ENCODE measurements around the gene RPS4Y2. TPM values are rescaled to one million over a fixed set of nuclear protein-coding genes. Genes with fewer than 3 reads are reported as not detected.

The RPS4Y2 gene
- total RNA-seq (2014; rRNA removed; shearing (Covaris generic)), result not detected in 2 replicates

- no peak for DNase-seq (ENCODE audit: low spot score)
Observed at GRCh38 chrY:20755808-20756207, at the start of gene RPS4Y2. TSS of gene RPS4Y2 (plus strand) at chrY:20756108. CDS start at chrY:20756164, 56 bp downstream.

DNA sequence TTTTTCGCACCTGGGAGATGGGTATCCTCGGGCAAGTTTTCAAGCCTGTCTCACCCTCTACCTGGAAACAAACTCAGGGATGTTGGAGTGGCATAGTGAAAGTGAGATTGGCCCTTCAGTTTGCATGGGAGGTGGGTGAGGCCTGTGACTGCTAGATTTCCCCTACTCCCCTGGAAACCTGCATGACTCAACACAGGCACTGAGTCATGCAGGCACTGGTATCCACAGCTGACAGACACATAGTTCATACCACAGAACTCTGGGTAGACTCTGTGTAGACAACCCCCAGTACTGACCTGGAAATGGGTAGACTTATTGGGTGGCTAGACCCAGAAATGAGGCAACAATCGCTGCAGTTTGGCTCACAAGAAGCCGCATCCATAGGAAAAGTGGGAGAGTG lies 41.5 kb upstream of the RPS4Y2 start:
- no peak for DNase-seq (ENCODE audit: low spot score)

GRCh38 chrY:20726184-20726907 lies 29.6 kb upstream of the RPS4Y2 start:
- no peak for DNase-seq (ENCODE audit: low spot score)

- no peak for DNase-seq (ENCODE audit: low spot score)
Observed at GRCh38 chrY:20735200-20735599, 20.7 kb upstream of the RPS4Y2 start.

GRCh38 chrY:20739806-20740205 lies 16.1 kb upstream of the RPS4Y2 start:
- no peak for DNase-seq (ENCODE audit: low spot score)

GRCh38 chrY:20740609-20741008 lies 15.3 kb upstream of the RPS4Y2 start:
- DNase-seq (ENCODE audit: low spot score), result no peak

- no peak for DNase-seq (ENCODE audit: low spot score)
Observed at GRCh38 chrY:20745060-20745459, 10.8 kb upstream of the RPS4Y2 start.

DNA sequence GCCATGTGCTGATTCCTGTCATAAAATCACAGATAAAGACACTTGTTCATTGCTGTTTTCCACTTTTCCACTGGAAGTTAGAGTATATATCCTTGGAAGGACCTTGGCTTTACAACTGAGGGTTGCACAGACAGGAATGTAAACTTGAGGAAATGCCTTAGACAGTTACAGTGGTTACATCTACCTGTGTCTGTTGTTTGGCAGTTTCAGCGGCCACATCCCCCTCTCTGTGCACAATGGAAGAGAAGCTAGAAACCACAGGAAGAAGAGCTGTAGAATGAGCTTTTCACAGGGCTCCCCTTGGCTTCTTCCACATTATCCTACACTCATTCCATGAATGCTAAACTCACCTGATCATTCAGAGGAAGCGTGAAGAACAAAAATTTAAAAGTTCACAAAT lies 9.0 kb upstream of the RPS4Y2 start:
- no peak for DNase-seq (ENCODE audit: low spot score)

- DNase-seq (ENCODE audit: low spot score), result no peak
Observed at GRCh38 chrY:20763869-20764268, 8.0 kb downstream of the RPS4Y2 start.

DNA sequence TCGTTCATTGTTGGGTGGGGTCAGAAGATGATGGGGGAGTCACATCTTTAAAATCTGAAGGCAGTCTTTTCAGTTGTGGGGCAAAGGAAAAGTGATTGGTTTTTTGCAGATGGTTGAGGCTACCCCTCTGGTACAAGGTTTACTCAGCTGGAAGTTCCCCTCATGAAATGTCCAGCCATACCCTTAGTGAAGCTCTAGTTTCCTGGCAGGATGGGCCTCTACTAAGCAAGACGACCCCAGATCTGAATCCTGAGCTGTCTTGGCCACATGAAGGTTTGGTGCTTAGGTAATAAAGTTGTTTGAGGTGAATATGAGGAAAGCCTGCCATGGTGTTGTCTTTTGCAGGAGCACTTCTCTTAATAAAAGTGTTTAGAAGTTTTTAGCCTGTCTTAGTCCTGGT lies 9.2 kb downstream of the RPS4Y2 start:
- DNase-seq (ENCODE audit: low spot score), result no peak

- DNase-seq (ENCODE audit: low spot score), result no peak
Observed at GRCh38 chrY:20770755-20771154, 14.8 kb downstream of the RPS4Y2 start.

GRCh38 chrY:20776104-20776503 lies 20.2 kb downstream of the RPS4Y2 start:
- DNase-seq (ENCODE audit: low spot score), result no peak

DNA sequence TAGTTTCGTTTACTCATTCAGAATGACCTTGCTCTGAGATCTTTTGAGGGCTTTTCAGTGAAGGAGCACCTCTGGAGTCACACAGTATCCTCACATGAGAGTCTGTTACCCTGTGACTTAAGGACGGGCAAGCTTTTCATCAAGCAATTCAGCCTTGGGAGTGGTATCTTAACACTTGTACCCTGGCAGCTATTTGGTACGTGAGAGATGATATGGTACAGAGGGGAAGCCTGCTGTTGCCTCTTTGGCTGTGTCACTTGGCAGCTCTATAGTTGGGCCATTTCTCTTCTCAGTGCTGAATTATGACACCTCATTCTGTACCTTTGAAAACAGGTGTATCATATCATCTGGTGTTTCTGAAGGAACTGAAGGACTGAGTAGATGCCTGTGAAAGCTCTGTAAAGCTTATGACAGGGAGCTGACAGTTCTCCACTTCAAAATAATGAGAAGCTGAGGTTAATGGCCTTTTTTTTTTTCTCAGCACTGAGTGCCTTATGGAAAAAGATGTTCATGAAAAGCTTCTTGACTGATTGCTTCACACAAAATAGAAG lies 24.3 kb downstream of the RPS4Y2 start:
- DNase-seq (ENCODE audit: low spot score), result no peak

- no peak for DNase-seq (ENCODE audit: low spot score)
Observed at GRCh38 chrY:20780776-20781175, 24.9 kb downstream of the RPS4Y2 start.

DNA sequence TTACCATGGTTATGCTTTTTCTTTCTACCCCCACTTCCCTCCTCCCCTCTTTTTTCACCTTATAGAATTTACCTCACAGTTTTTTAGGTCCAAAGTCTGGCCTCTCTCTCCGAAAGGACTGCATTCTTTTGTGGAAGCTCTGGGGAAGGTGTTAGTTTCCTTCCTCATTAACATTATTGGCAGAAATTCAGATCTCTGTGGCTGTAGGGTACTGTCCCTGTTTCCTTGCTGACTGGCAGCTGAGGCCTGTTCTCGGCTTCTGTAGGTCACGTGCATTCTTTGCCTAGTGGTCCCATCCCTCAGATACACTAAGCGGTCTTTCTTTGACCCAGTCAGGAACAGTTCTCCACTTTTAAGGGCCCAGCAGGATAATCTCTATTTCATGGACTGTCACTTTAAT lies 25.5 kb downstream of the RPS4Y2 start:
- no peak for DNase-seq (ENCODE audit: low spot score)

- DNase-seq (ENCODE audit: low spot score), result no peak
Observed at GRCh38 chrY:20784965-20785364, 29.1 kb downstream of the RPS4Y2 start.

DNA sequence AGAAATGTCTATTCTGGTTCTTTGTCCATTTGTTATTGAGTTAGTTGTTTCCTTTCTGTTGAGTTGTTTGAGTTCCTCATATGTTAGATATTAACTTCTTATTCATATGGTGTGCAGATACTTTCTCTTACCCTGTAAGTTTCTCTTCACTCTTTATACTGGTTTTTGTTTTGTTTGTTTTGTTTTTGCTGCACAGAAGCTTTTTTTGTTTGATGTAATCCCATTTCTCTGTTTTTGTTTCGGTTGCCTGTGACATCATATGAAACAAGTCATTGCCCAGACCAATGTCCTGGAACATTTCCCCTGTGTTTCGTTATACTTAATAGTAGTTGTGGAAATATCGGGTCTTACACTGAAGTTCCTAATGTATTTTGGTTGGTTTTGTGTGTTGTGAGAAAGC lies 31.2 kb downstream of the RPS4Y2 start:
- DNase-seq (ENCODE audit: low spot score), result no peak

DNA sequence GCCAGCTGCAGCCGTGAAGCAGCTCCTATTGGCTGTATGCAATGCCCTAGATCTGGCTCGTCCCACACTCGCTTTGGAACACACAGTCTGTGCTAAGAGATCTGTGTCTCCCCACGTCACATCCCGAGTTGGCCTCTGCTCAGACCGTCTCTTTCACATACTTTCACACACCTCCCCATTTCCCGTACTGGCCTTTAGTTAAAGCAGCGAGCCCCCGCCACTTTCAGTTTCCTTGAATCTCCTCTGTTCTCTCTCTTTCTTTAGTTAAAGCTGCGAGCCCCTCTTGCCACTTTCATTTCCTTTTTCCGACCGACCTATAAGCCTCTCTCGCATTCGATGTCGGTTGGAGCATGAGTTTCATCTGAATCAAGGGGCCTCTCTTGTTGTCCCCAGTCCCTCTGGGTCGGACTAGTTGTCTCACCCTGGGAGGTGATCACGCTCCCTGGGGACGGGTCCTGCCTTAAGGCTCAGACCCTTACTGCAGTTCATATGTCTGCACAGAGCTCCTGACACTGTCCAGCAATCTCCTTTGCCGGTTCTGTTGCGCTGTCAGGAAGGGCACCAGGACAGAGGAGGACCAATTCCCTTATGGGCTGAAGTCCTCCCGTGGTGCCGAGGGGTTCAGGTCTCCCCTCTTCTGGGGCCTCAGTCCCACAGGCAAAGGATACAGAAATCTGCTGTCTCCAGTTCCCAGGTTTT lies 42.6 kb downstream of the RPS4Y2 start:
- DNase-seq (ENCODE audit: low spot score), result no peak

- DNase-seq (ENCODE audit: low spot score), result no peak
Observed at GRCh38 chrY:20802659-20803058, 46.8 kb downstream of the RPS4Y2 start.

DNA sequence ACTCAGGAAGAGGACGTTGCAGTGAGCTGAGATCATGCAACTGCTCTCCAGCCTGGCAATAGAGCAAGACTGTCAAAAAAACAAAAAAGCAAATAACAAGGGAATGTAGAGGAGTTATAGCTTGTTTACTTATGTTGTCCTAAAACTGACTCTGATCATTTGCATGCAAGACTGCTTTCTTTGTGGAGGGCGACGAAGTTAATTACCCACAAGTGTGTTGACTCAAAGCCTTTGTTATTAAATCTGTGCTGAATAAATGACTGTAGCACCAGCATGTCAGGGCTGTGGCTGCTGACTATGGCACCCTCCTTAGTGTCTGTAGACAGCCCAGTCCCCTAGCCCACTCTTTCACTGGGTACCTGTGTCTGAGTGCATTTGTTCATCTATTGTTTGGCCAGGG lies 50.3 kb downstream of the RPS4Y2 start:
- no peak for DNase-seq (ENCODE audit: low spot score)

GRCh38 chrY:20813459-20813858 lies 57.6 kb downstream of the RPS4Y2 start:
- no peak for DNase-seq (ENCODE audit: low spot score)

- DNase-seq (ENCODE audit: low spot score), result no peak
Observed at GRCh38 chrY:20814794-20815193, 58.9 kb downstream of the RPS4Y2 start.

DNA sequence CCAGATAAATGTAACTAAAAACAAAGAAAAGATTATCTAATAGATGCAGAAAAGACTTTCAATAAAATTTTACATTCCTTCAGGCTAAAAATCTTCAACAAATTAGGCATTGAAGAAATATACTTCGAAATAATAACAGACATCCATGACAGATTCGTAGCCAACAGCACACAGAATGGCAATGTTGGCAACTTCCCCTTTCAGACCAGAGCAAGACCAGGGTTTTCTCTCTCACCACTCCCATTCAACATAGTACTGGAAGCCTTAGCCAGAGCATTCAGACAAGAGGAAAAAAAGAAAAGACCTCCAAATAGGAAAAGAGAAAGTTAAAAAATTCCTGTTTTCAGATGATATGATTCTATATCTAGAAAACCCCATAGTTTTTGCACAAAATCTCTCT lies 61.2 kb downstream of the RPS4Y2 start:
- DNase-seq (ENCODE audit: low spot score), result no peak

Data from HT-29 (cell line).